Neuronal stem cell (in vitro differentiated cells): ENCODE results near the gene CFAP54.

Experiments used
- DNase-seq: peaks from one replicate; pipeline ENCODE4 v3.0.0-alpha.2; 2013; ENCODE audit warnings: low spot score
- H2AFZ ChIP-seq: one replicate; pipeline ENCODE4 v1.6.1; 2013; ENCODE audit warnings: mild to moderate bottlenecking, low read length, inconsistent platforms
- H2AK5ac ChIP-seq: 2 replicates; pipeline ENCODE4 v1.6.1; 2013; ENCODE audit warnings: low read depth, mild to moderate bottlenecking, inconsistent platforms, low read length, moderate library complexity, mixed read lengths
- H2BK120ac ChIP-seq: 2 replicates; pipeline ENCODE4 v1.6.1; 2013; ENCODE audit warnings: low read depth, mild to moderate bottlenecking, inconsistent platforms, low read length, moderate library complexity, mixed read lengths
- H2BK12ac ChIP-seq: one replicate; pipeline ENCODE4 v1.6.1; 2013; ENCODE audit warnings: low read length, inconsistent platforms
- H2BK15ac ChIP-seq: 2 replicates; pipeline ENCODE4 v1.6.1; 2013; ENCODE audit warnings: mild to moderate bottlenecking, low read length, inconsistent platforms, mixed read lengths
- H2BK5ac ChIP-seq: one replicate; pipeline ENCODE4 v1.6.1; 2013; ENCODE audit warnings: inconsistent platforms, mild to moderate bottlenecking, low read length, moderate library complexity
- H3K14ac ChIP-seq: one replicate; pipeline ENCODE4 v1.6.1; 2013; ENCODE audit warnings: low read length, inconsistent platforms
- H3K18ac ChIP-seq: 2 replicates; pipeline ENCODE4 v1.6.1; 2013; ENCODE audit warnings: low read length, inconsistent platforms
- H3K23ac ChIP-seq: 2 replicates; pipeline ENCODE4 v1.6.1; 2013; ENCODE audit warnings: low read depth, mild to moderate bottlenecking, mixed read lengths, low read length, inconsistent platforms; ENCODE audit not compliant: poor library complexity
- H3K27ac ChIP-seq: replicated peaks from 3 replicates; pipeline ENCODE4 v1.5.1; 2013; ENCODE audit warnings: low read length, inconsistent platforms
- H3K27me3 ChIP-seq, 3 experiments: 2 replicates each; pipeline ENCODE4 v1.6.1; 2013; ENCODE audit warnings: low read length in 3 of 3, mild to moderate bottlenecking in 2 of 3, inconsistent platforms in 1 of 3, low read depth in 1 of 3, mixed read lengths in 1 of 3, moderate library complexity in 1 of 3; ENCODE audit not compliant: control insufficient read depth in 3 of 3, insufficient read depth in 3 of 3
- H3K36me3 ChIP-seq, 2 donors: replicated peaks in 1 of 2; 2 replicates each; pipeline ENCODE4 v1.6.1; 2013; ENCODE audit warnings: low read length in 2 of 2; ENCODE audit not compliant: control insufficient read depth in 2 of 2, insufficient read depth in 2 of 2
- H3K4ac ChIP-seq: 2 replicates; pipeline ENCODE4 v1.6.1; 2013; ENCODE audit warnings: inconsistent platforms, mild to moderate bottlenecking, low read length, moderate library complexity
- H3K4me1 ChIP-seq, 2 donors: 1 replicate in 1 of 2; 2 replicates in 1 of 2; pipeline ENCODE4 v1.6.1; 2013; ENCODE audit warnings: low read length in 2 of 2, low read depth in 1 of 2; ENCODE audit not compliant: control insufficient read depth in 2 of 2, insufficient read depth in 1 of 2
- H3K4me2 ChIP-seq: one replicate; pipeline ENCODE4 v1.6.1; 2013; ENCODE audit warnings: mild to moderate bottlenecking, low read length, inconsistent platforms; ENCODE audit not compliant: insufficient read depth, poor library complexity, severe bottlenecking
- H3K4me3 ChIP-seq, 2 donors: 2 replicates each; pipeline ENCODE4 v1.5.1; 2013; ENCODE audit warnings: low read length in 2 of 2, mild to moderate bottlenecking in 2 of 2, inconsistent platforms in 1 of 2, moderate library complexity in 1 of 2
- H3K79me1 ChIP-seq: one replicate; pipeline ENCODE4 v1.6.1; 2013; ENCODE audit warnings: low read depth, mild to moderate bottlenecking, inconsistent platforms, low read length, moderate library complexity
- H3K9ac ChIP-seq: one replicate; pipeline ENCODE4 v1.6.1; 2013; ENCODE audit warnings: mild to moderate bottlenecking, low read depth, low read length, inconsistent platforms; ENCODE audit not compliant: poor library complexity
- H3K9me3 ChIP-seq, 2 donors: replicated peaks in 1 of 2; 2 replicates each; pipeline versions ENCODE3 to v1.6.1; 2013; ENCODE audit warnings: low read length in 2 of 2, mild to moderate bottlenecking in 2 of 2, inconsistent platforms in 1 of 2, low read depth in 1 of 2, mixed read lengths in 1 of 2, moderate library complexity in 1 of 2; ENCODE audit not compliant: control insufficient read depth in 2 of 2, insufficient read depth in 1 of 2
- H4K8ac ChIP-seq: one replicate; pipeline ENCODE4 v1.6.1; 2013; ENCODE audit warnings: low read depth, mild to moderate bottlenecking, inconsistent platforms, low read length, moderate library complexity
- H4K91ac ChIP-seq: one replicate; pipeline ENCODE4 v1.6.1; 2013; ENCODE audit warnings: low read length, low read depth, mild to moderate bottlenecking, inconsistent platforms; ENCODE audit not compliant: poor library complexity
- WGBS, 2 donors: extraction: QIAGEN DNeasy Blood & Tissue Kit; methylation state at CpG; one replicate each; pipeline ENCODE4 v1.1.7; 2013; ENCODE audit warnings: missing lambda C conversion rate in 2 of 2, mixed read lengths in 1 of 2; ENCODE audit not compliant: insufficient read length in 2 of 2, insufficient replicate concordance in 1 of 2; ENCODE audit errors: extremely low coverage in 2 of 2; 5-methylcytosine and 5-hydroxymethylcytosine counted together

The CFAP54 gene

GRCh38 chr12:96912261-96912660, 422.9 kb downstream of the CFAP54 start:
- no peak overlapping the region for H3K18ac ChIP-seq
- no peak overlapping the region for H2BK12ac ChIP-seq
- no peak for DNase-seq
- no peak overlapping the region for H3K14ac ChIP-seq
- H3K4me1 ChIP-seq, result peaks cover 8 to 12% of the 10 kb centered on the region in 2 donors
- H4K8ac ChIP-seq, result no peak overlapping the region
- no peaks in the 10 kb centered on the region for H3K9me3 ChIP-seq
- no peak overlapping the region for H2BK15ac ChIP-seq
- no peak overlapping the region for H2AFZ ChIP-seq
- peaks cover 2% of the 10 kb centered on the region for H3K79me1 ChIP-seq
- no peak overlapping the region for H3K23ac ChIP-seq
- no CpG with 5 or more reads among the region's 2 CpGs for WGBS, 2 donors
- H3K27me3 ChIP-seq, result no peaks in the 10 kb centered on the region
- no peak overlapping the region for H2BK120ac ChIP-seq
- H2AK5ac ChIP-seq, result no peak overlapping the region
- H3K4me3 ChIP-seq, result no peak overlapping the region
- no peak overlapping the region for H3K27ac ChIP-seq
- no peak overlapping the region for H4K91ac ChIP-seq
- no peak overlapping the region for H2BK5ac ChIP-seq
- no peak overlapping the region for H3K4me2 ChIP-seq
- H3K4ac ChIP-seq, result no peak overlapping the region
- no peak overlapping the region for H3K9ac ChIP-seq
- peaks cover 0 to 32% of the 10 kb centered on the region in 2 donors for H3K36me3 ChIP-seq

DNA sequence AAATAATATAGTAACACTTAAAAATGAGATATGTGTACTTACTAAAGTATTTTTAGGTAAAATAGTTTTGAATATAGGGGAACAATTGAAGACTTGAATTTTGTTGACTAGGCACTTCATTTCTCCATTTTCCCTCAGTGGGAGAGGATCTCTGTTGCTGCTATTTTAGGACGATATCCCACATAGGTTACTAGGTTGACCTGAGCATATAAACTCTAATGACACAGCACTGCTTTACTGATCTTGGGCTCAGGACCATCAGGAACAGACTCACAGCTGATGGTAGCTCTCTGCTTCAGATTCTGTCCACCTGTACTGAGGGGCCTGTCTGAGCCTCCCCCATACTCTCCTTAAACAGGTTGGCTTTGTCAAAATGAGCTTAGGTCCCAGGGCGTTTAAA, 423.6 kb downstream of the CFAP54 start:
- no peak overlapping the region for H2AK5ac ChIP-seq
- H4K91ac ChIP-seq, result no peak overlapping the region
- H2BK15ac ChIP-seq, result no peak overlapping the region
- no peak overlapping the region for H3K4me2 ChIP-seq
- no peak overlapping the region for H3K27ac ChIP-seq
- H3K4me1 ChIP-seq, result peaks cover 8 to 11% of the 10 kb centered on the region in 2 donors
- WGBS, 2 donors, result no CpG with 5 or more reads among the region's 2 CpGs
- DNase-seq, result no peak
- no peaks in the 10 kb centered on the region for H3K9me3 ChIP-seq
- H3K4me3 ChIP-seq, result no peak overlapping the region
- H3K4ac ChIP-seq, result no peak overlapping the region
- H3K23ac ChIP-seq, result no peak overlapping the region
- H4K8ac ChIP-seq, result no peak overlapping the region
- H2BK5ac ChIP-seq, result no peak overlapping the region
- H2AFZ ChIP-seq, result no peak overlapping the region
- no peak overlapping the region for H3K9ac ChIP-seq
- H3K27me3 ChIP-seq, result no peaks in the 10 kb centered on the region
- H3K79me1 ChIP-seq, result no peaks in the 10 kb centered on the region
- H3K36me3 ChIP-seq, result peaks cover 0 to 32% of the 10 kb centered on the region in 2 donors
- no peak overlapping the region for H2BK120ac ChIP-seq
- H3K18ac ChIP-seq, result no peak overlapping the region
- H3K14ac ChIP-seq, result no peak overlapping the region
- no peak overlapping the region for H2BK12ac ChIP-seq

DNA sequence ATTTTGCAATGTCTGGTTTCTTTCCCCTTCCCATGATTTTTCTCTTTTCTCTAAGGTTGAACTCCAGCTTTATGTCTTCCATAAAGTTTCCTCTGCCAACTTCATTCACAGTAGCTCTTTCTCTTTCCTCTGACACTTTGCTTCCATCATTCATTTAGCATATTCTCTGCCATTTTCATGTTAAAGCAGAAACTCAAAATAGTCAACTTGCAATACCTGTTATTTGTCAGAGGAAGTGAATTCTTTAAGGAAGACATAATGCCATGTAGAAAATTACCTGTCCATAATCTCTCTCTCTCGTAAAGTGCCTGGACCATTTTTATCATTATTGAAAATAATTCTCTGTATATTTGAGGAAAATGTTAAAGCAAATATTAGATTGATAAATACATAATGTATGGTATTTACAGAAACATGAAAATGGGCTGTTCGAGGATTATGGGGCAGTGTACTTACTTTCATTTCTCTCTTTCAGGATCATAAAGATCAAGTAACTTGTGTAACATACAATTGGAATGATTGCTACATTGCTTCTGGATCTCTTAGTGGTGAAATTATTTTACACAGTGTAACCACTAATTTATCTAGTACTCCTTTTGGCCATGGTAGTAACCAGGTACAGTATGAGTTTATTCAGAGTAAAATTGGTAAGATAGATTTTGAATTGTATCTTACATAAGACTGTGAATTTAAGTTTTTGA, 430.3 kb downstream of the CFAP54 start:
- Histone ChIP-seq H4K8ac (no peak overlapping the region), H3K4me1 (no peaks in the 10 kb centered on the region), H3K79me1 (no peaks in the 10 kb centered on the region), H3K27me3 (no peaks in the 10 kb centered on the region), H3K14ac (no peak overlapping the region), H2BK5ac (no peak overlapping the region), H3K18ac (no peak overlapping the region), H2BK120ac (no peak overlapping the region), H2BK15ac (no peak overlapping the region), H3K27ac (no peak overlapping the region), H3K36me3 (peaks cover 0 to 52% of the 10 kb centered on the region in 2 donors), H3K4ac (no peak overlapping the region), H2AK5ac (no peak overlapping the region), H2BK12ac (no peak overlapping the region), H3K9ac (no peak overlapping the region), H3K9me3 (peaks cover 1 to 17% of the 10 kb centered on the region in 2 donors), H3K23ac (no peak overlapping the region), H3K4me2 (no peak overlapping the region), H4K91ac (no peak overlapping the region), H2AFZ (no peak overlapping the region), H3K4me3 (no peak overlapping the region)
- no peak for DNase-seq
- no CpG with 5 or more reads among the region's 2 CpGs for WGBS, 2 donors
